GM21786 (cell line): ENCODE data around the gene PRPF31.
"Not testable (repeated sequence)": the region's sequence is repeated elsewhere in the genome, so short reads cannot be mapped to it uniquely, and the experiment has no call there.

Experiments used
- ATAC-seq: cut with Tn5 transposase; IDR thresholded peaks from one replicate; pipeline ENCODE4 v1.9.1; 2021; ENCODE audit not compliant: unreplicated experiment

PRPF31 gene, protein sequence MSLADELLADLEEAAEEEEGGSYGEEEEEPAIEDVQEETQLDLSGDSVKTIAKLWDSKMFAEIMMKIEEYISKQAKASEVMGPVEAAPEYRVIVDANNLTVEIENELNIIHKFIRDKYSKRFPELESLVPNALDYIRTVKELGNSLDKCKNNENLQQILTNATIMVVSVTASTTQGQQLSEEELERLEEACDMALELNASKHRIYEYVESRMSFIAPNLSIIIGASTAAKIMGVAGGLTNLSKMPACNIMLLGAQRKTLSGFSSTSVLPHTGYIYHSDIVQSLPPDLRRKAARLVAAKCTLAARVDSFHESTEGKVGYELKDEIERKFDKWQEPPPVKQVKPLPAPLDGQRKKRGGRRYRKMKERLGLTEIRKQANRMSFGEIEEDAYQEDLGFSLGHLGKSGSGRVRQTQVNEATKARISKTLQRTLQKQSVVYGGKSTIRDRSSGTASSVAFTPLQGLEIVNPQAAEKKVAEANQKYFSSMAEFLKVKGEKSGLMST

DNA sequence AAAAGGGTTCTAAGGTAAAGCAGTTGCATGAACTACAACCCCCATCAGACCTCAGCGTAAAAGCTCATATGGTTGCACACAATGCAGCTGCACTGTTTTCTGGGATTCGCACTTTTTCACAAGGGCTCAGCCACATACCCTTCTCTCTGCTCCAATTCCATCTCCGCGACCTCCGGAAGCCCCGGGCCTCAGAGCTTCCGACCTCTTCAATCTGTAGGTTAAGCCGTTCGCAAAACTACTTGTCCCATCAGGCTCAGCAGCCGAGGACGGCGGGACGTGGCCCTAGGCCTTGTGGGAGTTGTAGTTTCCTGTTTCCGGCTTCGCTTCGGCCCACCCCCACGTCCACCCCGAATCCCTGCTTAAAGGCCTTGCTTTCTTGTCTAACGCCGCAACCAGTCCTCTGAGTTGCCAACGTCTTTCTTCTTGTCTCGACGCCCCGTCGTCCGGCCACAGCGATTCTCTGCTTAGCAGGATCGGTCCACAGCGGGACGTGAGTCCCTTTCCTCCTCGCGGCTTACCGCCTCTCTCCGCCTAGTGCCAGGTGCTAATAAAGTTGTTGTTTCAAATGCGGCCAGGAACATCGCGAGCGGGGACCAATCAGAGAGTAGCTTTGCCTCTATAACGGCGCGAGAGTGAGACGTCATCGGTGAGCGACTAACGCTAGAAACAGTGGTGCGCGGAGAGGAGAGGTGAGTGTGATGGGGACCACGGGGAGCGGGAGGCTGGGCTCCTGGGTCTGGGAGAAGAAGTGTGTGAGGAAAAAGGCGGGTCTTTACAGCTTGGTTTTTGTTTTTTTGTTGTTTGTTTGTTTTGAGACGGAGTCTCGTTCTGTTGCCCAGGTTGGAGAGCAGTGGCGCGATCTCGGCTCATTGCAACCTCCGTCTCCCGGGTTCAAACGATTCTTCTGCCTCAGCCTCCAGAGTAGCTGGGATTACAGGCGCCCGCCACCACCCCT lies at the start of gene PRPF31, which contains the start of gene TFPT:
PRPF31 (plus strand) TSS at position 646 of the 955 bp plus-strand sequence. CDS start 2,525 bp downstream, outside the sequence.
TFPT (minus strand) TSS at position 549 of the 955 bp plus-strand sequence; CDS start at position 161, 388 bp downstream.
- peak; percentile 76 for ATAC-seq

DNA sequence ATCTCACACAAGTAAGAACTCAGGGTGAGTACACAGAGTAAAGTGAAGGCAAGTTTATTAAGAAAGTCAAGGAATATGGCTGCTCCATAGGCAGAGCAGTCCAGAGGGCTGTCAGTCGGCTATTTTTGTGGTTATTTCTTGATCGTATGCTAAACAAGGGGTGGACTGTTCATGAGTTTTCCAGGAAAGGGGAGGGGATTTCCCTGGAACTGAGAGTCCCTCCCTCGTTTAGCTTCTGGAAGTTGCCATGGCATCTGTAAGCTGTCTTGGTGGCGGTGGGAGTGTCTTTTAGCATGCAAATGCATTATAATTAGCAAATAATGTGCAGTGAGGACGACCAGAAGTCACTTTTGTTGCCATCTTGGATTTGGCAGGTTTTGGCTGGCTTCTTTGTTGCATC lies 46.1 kb upstream of the PRPF31 start:
- no peak for ATAC-seq

DNA sequence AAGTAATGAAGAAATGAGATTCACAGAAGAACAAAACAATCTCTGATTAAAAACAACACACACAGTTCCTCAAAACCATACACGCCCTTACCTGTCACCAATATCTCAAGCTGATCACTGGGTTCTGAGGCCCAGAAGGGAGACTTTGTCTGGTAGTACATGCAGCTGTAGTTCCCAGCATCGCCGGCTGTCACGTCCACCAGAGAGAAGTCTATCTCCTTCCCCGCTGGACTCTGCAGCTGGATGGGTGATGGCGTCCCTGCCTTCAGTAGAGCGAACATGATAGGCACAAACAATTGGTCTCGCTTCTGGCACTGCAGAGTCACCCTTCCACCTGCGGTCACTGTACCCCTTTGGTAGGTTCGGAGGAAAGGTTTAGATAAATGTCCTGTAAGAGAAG lies 41.7 kb upstream of the PRPF31 start:
- ATAC-seq: no peak

DNA sequence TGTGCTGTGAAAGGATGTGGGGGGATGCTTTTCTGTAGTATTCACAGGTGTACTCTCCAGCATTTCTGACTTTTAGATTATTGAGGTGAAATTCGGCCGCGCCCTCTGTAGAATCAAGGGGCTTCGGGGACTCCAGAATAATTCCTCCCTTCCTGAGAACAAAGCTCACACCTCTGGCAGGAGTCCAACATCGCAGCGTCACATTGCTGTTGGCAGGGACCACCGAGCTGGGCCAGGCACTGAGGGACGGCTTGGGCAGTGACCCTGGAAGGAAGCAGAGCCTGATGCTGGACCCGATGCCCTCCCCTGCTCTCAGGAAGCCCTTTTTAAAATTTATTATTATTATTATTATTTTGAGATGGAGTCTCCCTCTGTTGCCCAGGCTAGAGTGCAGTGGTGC lies 40.7 kb upstream of the PRPF31 start:
- ATAC-seq: no peak

DNA sequence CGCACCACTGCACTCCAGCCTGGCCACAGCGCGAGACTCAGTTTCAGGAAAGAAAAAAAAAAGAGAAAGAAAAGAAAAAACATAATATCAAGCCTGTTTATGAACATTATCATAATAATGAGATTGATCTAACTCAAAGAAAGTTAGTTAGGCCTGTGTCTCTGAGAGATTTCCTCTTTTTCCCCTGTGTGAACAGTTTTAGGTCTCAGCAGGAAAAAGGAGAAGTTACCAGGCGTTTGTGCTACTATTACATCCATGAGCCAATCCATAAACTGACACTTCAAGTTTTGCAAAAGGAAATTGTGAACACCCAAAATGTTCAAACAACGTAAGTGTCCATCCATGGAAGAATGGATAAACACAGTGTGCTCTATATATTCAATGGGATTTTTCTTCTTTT lies 38.2 kb upstream of the PRPF31 start:
- no peak for ATAC-seq

DNA sequence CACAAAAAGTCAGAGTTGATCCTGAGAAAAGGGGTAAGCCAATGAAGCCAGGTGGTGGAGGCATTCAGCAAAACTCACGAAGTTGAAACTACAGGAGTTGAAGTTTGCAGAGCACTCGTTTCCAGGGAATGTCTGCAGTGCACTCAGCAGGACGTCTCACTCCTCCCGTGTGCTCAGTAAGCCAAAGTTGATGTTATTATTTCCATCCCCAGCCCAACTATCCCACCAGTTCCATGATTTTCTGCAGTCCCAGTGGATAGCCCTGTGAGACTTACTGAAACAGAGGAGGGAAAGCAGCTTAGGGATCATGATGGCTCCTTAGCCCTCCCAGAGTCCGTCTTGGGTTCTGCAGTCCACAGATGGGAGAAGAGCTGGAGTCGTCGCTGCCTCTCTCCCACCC lies 34.5 kb upstream of the PRPF31 start, which contains the start of gene TARM1:
TARM1 (minus strand) TSS at position 334 of the 400 bp plus-strand sequence; CDS start at position 309, 25 bp downstream.
- ATAC-seq: no peak

DNA sequence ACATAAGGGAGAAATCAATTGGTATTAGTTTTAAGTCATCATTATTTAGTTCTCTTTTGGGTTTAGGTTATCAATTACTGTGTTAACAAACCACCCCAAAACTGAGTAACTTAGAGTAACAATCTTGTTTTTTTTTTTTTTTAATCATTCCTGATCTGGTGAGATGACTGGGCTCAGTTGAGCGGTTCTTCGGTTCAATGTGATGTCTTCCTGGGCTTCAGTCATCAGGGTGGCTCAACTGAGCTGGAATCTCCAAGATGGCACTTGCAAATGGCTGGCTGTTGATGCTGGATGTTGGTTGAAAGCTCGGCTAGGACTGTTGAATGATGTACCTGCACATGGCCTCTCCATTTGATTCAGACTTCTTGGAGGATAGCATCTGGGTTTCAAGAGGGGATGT lies 31.1 kb upstream of the PRPF31 start:
- ATAC-seq: no peak

DNA sequence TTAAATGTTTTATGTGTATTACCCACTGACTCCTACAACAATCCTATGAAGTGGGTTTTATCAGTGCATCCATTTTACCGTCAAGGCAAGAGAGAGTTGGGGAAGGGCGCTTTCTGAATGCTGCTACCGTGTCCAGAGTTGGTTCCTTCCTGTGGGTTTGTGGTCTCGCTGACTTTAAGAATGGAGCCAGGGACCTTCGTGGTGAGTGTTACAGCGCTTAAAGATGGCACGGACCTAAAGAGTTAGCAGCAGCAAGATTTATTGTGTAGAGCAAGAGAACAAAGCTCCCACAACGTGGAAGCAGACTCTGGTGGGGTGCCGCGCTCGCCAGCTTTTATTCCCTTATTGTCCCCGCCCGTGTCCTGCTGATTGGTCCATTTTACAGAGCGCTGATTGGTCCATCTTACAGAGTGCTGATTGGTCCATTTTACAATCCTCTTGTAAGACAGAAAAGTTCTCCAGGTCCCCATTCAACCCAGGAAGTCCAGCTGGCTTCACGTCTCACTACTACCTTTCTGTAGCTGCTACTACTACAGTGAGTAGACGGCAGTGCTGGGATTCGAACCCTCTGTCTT lies 21.0 kb upstream of the PRPF31 start:
- ATAC-seq: no peak

DNA sequence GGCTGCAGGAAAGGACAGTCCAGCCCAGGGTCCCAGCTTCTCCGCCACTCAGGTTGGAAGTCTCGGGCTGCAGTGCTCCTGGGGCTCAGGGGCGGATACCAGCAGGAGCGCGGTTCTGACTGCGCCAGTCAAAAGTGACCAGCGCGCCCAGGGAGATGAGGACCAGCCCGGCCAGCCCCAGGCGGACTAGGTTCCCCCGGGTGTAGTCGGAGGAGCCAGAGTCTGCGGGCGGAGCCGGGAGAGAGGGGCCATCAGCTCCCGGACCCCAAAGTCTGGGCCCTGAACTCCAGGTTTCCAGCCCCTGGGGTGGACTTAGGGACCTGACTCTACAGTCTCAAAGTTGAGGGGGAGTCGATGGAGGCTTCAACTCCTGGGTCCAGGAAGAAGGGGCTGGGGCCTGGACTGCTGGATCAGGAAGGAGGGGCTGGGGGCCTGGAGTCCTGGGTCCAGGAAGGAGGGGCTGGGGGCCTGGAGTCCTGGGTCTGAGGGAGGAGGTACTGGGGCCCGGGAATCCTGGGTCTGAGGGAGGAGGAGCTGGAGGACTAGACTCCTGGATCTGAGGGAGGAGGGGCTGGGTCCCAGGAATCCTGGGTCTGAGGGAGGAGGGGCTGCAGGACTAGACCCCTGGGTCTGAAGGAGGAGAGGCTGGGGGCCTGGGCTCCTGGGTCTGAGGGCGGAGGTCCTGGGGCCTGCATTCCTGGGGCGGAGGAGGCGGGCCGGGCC lies 20.3 kb upstream of the PRPF31 start:
- ATAC-seq: no peak

DNA sequence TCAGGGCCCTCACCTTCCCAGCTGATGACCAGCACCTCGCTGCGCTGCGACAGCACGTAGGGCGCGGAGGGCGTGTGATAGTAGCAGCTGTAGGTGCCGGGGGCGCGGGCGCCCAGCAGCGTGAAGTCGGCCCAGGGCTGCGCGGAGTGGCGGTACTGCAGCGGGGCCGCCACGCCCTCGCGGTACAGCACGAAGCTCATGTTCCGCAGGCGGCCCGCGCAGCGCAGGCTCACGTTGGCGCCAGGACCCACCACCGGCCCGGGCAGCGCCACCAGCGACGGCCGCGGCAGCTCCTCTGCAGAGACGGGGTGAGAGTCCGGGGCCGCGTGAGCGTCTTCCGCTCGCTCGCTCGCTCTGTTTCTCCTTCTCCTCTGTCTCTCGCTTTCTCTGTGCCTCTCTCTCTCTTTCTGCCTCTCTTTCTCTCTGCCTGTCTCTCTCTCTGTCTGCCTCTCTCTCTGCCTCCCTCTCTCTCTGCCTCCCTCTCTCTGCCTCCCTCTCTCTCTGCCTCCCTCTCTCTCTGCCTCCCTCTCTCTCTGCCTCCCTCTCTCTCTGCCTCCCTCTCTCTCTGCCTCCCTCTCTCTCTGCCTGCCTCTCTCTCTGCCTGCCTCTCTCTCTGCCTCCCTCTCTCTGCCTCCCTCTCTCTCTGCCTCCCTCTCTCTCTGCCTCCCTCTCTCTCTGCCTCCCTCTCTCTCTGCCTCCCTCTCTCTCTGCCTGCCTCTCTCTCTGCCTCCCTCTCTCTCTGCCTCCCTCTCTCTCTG lies 19.5 kb upstream of the PRPF31 start:
- ATAC-seq: not testable (repeated sequence)

DNA sequence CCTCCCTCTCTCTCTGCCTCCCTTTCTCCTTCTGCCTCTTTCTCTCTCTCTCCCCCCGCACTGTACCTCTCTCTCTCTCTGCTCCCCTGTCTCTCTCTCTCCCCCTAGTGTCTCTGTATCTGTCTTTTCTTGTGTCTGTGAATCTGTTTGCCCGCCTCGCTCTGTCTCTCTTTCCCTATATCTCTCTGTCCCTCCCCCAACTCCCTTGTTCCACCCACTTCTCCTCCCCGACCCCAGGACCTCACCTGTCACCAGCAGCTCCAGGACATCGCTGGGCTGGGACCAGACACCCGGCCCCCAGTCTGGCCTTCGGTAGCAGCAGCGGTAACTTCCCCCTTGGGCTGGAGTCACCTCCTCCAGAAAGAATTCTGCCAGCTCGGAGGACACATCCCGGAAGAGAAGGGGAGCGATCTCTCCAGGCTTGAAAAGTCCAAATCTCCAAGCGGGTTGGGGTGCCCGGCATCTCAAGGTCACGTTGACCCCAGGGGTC lies 18.9 kb upstream of the PRPF31 start:
- ATAC-seq: no peak

DNA sequence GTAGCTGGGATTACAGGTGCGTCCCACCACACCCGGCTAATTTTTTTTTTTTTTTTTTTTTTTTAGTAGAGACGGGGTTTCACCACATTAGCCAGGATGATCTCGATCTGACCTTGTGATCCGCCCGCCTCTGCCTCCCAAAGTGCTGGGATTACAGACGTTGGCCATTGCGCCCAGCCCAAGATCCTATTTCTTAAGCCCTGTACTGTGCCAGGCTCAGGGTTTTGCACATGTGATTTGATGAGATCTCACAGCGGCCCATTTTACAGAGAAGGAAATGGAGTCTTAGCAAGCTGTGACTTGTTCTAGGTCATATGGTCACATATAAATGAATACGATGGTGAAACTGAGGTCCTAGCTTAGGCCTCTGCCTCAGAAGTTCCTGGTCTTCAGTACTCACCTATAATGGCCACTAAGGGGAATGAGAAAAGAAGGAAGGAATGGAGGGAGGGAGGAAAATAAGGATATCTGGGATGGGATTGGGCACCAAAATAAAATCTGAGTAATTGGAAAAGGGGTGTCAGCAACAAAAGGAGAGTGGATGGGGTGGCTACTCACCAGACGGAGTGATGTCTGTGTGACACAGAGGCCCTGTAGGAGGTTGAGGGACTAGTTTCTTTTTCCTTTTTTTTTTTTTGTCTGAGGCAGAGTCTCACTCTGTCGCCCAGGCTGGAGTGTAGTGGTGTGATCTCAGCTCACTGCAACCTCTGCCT lies 16.2 kb upstream of the PRPF31 start:
- no peak for ATAC-seq

DNA sequence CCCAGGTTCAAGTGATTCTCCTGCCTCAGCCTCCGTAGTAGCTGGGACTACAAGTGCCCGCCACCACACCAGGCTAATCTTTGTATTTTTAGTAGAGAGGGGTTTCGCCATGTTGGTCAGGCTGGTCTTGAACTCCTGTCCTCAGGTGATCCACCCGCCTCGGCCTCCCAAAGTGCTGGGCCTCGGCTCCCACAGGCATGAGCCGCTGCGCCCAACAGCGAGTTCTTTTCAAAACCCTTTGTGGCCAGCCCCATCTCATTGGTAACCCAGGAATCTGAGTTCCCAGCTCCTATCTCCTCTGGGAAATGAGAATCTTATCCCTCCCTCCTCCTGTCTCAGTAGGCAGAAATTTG lies 15.7 kb upstream of the PRPF31 start:
- ATAC-seq: not testable (repeated sequence)

DNA sequence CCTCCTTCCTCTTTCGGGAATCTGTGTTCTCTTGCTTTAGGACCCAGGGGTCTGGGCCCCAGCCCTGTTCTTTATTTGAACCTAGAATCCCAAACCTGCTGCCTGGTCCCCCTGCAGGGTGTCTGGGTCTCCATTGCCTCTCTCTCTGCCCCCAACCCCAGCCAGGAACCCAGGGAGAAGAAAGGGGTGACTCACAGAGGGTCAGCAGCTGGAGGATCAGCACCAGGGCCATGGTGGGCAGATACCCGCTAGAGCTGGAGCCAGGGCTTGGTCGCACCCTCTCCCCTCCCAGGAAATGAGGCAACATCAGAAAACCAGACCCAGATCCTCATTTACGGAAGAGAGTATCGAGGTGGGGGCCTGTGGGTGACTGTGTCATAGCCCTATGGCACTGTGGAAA lies 15.0 kb upstream of the PRPF31 start, which contains the start of gene OSCAR:
OSCAR (minus strand) TSS at position 243 of the 400 bp plus-strand sequence; CDS start at position 232, 11 bp downstream.
- ATAC-seq: no peak

DNA sequence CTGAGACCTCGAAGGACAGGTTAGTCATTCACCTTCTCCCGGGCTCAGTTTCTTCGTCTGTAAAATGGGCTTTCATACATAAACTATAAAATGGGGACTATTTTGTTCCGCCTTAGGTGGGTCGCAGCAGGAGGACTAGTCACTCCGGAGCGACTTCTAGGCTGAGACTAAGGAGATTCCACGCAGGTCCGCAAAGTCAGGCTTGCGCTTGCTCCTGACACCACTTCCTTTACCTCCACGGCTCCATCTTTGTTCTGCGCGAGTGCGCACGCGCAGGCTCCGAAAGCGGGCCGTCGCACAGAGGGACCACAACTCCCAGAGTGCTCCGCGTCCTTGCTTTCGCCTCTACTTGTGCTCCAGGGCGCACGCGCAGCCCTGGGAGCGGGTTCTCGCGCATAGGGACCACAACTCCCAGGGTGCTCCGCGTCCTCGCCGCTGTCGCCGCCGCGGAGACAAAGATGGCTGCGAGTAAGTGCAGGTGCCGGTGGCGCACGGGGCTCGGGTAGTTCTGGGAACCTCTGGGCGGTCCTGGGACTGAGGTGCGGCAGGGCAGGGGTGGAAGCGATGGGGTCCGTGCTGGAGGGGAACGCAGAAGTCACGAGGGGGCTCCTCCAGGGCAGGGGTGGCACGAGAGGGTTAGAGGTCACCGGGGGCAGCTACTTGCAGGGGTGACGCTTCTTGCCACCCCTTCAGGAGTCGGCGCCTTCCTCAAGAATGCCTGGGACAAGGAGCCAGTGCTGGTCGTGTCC lies 13.0 kb upstream of the PRPF31 start, which contains the start of gene NDUFA3:
NDUFA3 (plus strand) TSS at position 435 of the 749 bp plus-strand sequence; CDS start at position 459, 24 bp downstream.
- ATAC-seq: peak; percentile 91

DNA sequence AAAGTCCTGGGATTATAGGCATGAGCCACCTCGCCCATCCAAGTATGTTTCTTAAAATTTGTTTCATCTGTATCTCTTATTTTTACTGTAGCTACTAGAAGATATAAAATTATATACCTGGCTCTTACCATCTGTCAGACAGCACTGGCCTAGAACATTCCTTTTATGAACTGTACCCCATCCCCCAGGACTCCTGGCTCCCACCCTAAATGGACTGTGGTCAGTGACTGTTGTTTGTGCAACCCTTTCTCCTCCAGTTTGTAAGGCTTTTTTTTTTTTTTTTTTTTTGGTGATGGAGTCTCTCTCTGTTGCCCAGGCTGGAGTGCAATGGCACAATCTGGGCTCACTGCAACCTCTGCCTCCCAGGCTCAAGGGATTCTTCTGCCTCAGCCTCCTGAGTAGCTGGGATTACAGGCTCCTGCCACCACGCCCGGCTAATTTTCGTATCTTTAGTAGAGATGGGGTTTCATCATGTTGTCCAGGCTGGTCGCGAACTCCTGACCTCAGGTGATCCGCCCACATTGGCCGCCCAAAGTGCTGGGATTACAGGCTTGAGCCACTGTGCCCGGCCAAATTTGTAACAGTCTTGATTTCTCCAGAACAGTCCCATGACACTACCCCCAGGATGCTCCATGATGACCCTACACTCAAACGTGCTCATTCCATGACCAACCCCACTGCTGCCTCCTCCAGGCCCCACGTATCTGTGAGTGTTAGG lies 10.4 kb upstream of the PRPF31 start:
- no peak for ATAC-seq

DNA sequence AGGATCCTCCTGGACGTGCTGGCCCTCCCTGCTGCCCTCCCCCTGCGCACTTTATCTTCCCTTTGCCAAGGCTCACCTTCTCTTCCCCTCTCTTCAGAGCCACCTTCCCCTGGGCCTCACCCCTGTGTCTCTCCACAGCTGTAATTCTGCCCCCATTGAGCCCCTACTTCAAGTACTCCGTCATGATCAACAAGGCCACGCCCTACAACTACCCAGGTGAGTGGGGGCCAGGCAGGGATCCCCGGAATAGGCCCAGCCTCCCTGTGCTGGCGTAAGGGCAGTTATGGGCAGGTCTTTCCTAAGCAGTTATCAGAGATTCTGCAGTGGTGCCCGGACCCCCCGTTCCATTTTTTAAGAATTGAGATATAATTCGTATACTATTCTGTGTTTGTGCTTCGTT lies 9.8 kb upstream of the PRPF31 start:
- no peak for ATAC-seq
